ENCODE data around the gene KIRREL3. TPM values are rescaled to one million over a fixed set of nuclear protein-coding genes. Genes with fewer than 3 reads are reported as not detected.

Gene KIRREL3
- polyA plus RNA-seq, 1 of the 3 experiments (the other 2 are of a cell fraction), result 3.7 TPM

GRCh38 chr11:126808296-126808695, 192.3 kb downstream of the KIRREL3 start (continued):
- no peak for TF ChIP-seq CTCF (IDR thresholded peaks at IDR 0.05)
- TF ChIP-seq RAD21 (IDR thresholded peaks at IDR 0.05; ENCODE audit: low read length), result no peak

- no peak for TF ChIP-seq GATA2 (CRISPR knock-in tag; IDR thresholded peaks at IDR 0.05)
- TF ChIP-seq RFX5 (IDR thresholded peaks at IDR 0.05; ENCODE audit: low read length), result no peak
- TF ChIP-seq RAD21 (IDR thresholded peaks at IDR 0.05; ENCODE audit: low read length), result no peak
- no peak for TF ChIP-seq FOXJ3 (CRISPR knock-in tag; IDR thresholded peaks at IDR 0.05)
- no peak for TF ChIP-seq GABPA (IDR thresholded peaks at IDR 0.05; ENCODE audit: low read depth)
These were observed 194.7 kb downstream of the KIRREL3 start for GRCh38 chr11:126805870-126806269.

GRCh38 chr11:126804363-126804762, 196.2 kb downstream of the KIRREL3 start:
- H3K79me2 ChIP-seq (ENCODE audit: insufficient read depth), result no peaks in the 10 kb centered on the region
- POLR2A ChIA-PET, result no interaction called here

More at GRCh38 chr11:126805870-126806269, 194.7 kb downstream of the KIRREL3 start:
- no peaks in the 10 kb centered on the region for H3F3A ChIP-seq (replicated peaks; ENCODE audit: insufficient read depth)
- DNase-seq, result no peak
- ChIA-PET POLR2A (no interaction called here), CTCF (interaction anchor here (1.0 kb wide), 1 partner anchor 17 kb away, joined by 3 read pairs; no protein-coding TSS in a partner anchor)
- no peaks in the 10 kb centered on the region for H3K36me3 ChIP-seq (replicated peaks in 1 of 2; ENCODE audit: control insufficient read depth in 1 of 2, insufficient read depth in 2 of 2, low read length in 1 of 2)
- H3K9me3 ChIP-seq, result no peaks in the 10 kb centered on the region
- 95% methylated on average over 3 of the region's 3 CpGs for WGBS (ENCODE audit: low lambda C conversion rate)
- no peak overlapping the region for H3K4me2 ChIP-seq
- H3K4me3 ChIP-seq (ENCODE audit: low read depth in 2 of 2, low read length in 1 of 2), result no peak overlapping the region
- no peak overlapping the region for H2AFZ ChIP-seq (ENCODE audit: low read depth)
- no peaks in the 10 kb centered on the region; a peak in 1 of 4 replicates for H3K4me1 ChIP-seq (ENCODE audit: control insufficient read depth in 1 of 2, insufficient read depth in 2 of 2, low read depth in 1 of 2, low read length in 1 of 2)
- no peaks in the 10 kb centered on the region for H3K27me3 ChIP-seq (ENCODE audit: insufficient read depth)
- H3K27ac ChIP-seq (ENCODE audit: low read depth in 2 of 2, low read length in 1 of 2), result no peak overlapping the region
- H3K9me2 ChIP-seq, result no peaks in the 10 kb centered on the region
- H3K79me2 ChIP-seq (ENCODE audit: insufficient read depth), result no peaks in the 10 kb centered on the region
- no peaks in the 10 kb centered on the region for H4K20me1 ChIP-seq (ENCODE audit: insufficient read depth)
- H3K9ac ChIP-seq, result no peak overlapping the region

More at GRCh38 chr11:126804363-126804762, 196.2 kb downstream of the KIRREL3 start:
- Histone ChIP-seq H3K4me2 (no peak overlapping the region), H3K36me3 (replicated peaks in 1 of 2; ENCODE audit: control insufficient read depth in 1 of 2, insufficient read depth in 2 of 2, low read length in 1 of 2) (no peaks in the 10 kb centered on the region), H3K9me3 (no peaks in the 10 kb centered on the region), H3F3A (replicated peaks; ENCODE audit: insufficient read depth) (no peaks in the 10 kb centered on the region), H2AFZ (ENCODE audit: low read depth) (no peak overlapping the region), H3K9ac (no peak overlapping the region), H3K4me1 (ENCODE audit: control insufficient read depth in 1 of 2, insufficient read depth in 2 of 2, low read depth in 1 of 2, low read length in 1 of 2) (no peaks in the 10 kb centered on the region; a peak in 1 of 4 replicates), H3K27ac (ENCODE audit: low read depth in 2 of 2, low read length in 1 of 2) (no peak overlapping the region), H3K27me3 (ENCODE audit: insufficient read depth) (no peaks in the 10 kb centered on the region), H3K4me3 (ENCODE audit: low read depth in 2 of 2, low read length in 1 of 2) (no peak overlapping the region), H3K9me2 (no peaks in the 10 kb centered on the region), H4K20me1 (ENCODE audit: insufficient read depth) (no peaks in the 10 kb centered on the region)
- TF ChIP-seq GABPA (IDR thresholded peaks at IDR 0.05; ENCODE audit: low read depth) (no peak), RCOR1 (IDR thresholded peaks at IDR 0.05; ENCODE audit: low read length) (no peak), RFX5 (IDR thresholded peaks at IDR 0.05; ENCODE audit: low read length) (no peak), CTCF (IDR thresholded peaks at IDR 0.05) (no peak), MAX (IDR thresholded peaks at IDR 0.05; ENCODE audit: low read depth) (no peak), EP300 (IDR thresholded peaks at IDR 0.05; ENCODE audit: borderline replicate concordance in 1 of 2, low read depth in 1 of 2, low read length in 1 of 2) (no peak), POLR2AphosphoS5 (IDR thresholded peaks at IDR 0.05; ENCODE audit: low read depth, low read length) (no peak)
- CTCF ChIA-PET, result no interaction called here
- no peak for DNase-seq
- WGBS (ENCODE audit: low lambda C conversion rate), result 96% methylated on average over 2 of the region's 2 CpGs

Measured in SK-N-SH (cell line).